Measurements from ENCODE around the gene INTS6.

INTS6 gene

DNA sequence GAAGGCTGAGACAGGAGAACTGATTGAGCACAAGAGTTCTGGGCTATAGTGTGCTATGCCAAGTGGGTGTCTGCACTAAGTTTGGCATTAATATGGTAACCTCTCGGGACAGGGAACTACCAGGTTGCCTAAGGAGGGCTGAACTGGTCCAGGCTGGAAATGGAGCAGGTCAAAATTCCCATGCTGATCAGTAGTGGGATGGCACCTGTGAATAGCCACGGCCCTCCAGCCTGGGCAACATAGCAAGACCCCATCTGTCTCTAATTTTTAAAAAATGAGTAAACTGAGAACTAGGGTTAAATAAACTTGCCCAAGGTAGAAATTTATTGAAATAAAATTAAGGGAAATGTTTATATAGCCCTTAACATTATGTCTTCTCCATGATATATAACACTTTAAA, 17.0 kb upstream of the INTS6 start:
- Histone ChIP-seq H3K27ac (ENCODE audit: low read depth, low read length) (no peak overlapping the region), H3F3A (ENCODE audit: control insufficient read depth, insufficient read depth) (no peaks in the 10 kb centered on the region), H3K27me3 (ENCODE audit: control insufficient read depth, low read length) (peaks cover 7% of the 10 kb centered on the region; the same call in 1 of the 2 replicates), H3K79me2 (ENCODE audit: control insufficient read depth, low read length) (no peaks in the 10 kb centered on the region), H3K4me1 (ENCODE audit: control insufficient read depth, low read length) (no peaks in the 10 kb centered on the region), H3K4me3 (ENCODE audit: low read length) (no peak overlapping the region), H3K9me3 (ENCODE audit: control insufficient read depth, insufficient read depth, low read length) (no peaks in the 10 kb centered on the region), H3K36me3 (ENCODE audit: control insufficient read depth, low read length) (no peaks in the 10 kb centered on the region), H4K20me1 (ENCODE audit: control insufficient read depth, insufficient read depth, low read depth, low read length) (no peaks in the 10 kb centered on the region), H3K4me2 (ENCODE audit: low read length) (no peak overlapping the region), H3K9me2 (replicated peaks; ENCODE audit: control insufficient read depth, low read length) (no peaks in the 10 kb centered on the region)
- TF ChIP-seq EZH2phosphoT487 (IDR thresholded peaks at IDR 0.05; ENCODE audit: borderline replicate concordance, low read length) (no peak), CTCF (IDR thresholded peaks at IDR 0.05; ENCODE audit: low read depth, low read length, poor library complexity, severe bottlenecking) (no peak)

DNA sequence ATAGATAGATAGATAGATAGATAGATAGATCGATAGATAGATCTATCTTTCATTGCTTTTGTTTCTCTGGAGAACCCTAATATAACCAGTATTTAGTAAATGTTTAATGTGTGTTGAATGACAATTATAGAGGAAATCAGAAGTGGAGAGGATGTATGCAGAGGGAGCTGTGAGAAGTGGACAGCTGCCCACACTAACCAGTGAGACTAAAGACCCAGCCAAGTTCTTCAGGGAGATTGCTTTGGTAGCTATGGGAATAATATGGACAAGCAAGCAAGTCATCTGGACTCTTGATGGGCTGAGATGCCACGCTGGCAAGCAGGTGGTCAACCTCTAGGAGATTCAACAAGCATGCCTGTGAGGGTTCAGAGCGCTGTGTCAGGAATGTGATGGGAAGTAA, 14.9 kb upstream of the INTS6 start:
- H3K4me3 ChIP-seq (ENCODE audit: low read length): no peak overlapping the region
- H3K4me2 ChIP-seq (ENCODE audit: low read length): no peak overlapping the region
- no peaks in the 10 kb centered on the region for H3K4me1 ChIP-seq (ENCODE audit: control insufficient read depth, low read length)
- no peak overlapping the region for H3K27ac ChIP-seq (ENCODE audit: low read depth, low read length)
- peaks cover 7% of the 10 kb centered on the region; the same call in 1 of the 2 replicates for H3K27me3 ChIP-seq (ENCODE audit: control insufficient read depth, low read length)
- no peaks in the 10 kb centered on the region for H3K79me2 ChIP-seq (ENCODE audit: control insufficient read depth, low read length)
- no peaks in the 10 kb centered on the region for H3K9me2 ChIP-seq (replicated peaks; ENCODE audit: control insufficient read depth, low read length)
- H3F3A ChIP-seq (ENCODE audit: control insufficient read depth, insufficient read depth): no peaks in the 10 kb centered on the region
- H3K36me3 ChIP-seq (ENCODE audit: control insufficient read depth, low read length): no peaks in the 10 kb centered on the region
- no peak for TF ChIP-seq CTCF (IDR thresholded peaks at IDR 0.05; ENCODE audit: low read depth, low read length, poor library complexity, severe bottlenecking)
- TF ChIP-seq EZH2phosphoT487 (IDR thresholded peaks at IDR 0.05; ENCODE audit: borderline replicate concordance, low read length): no peak
- H4K20me1 ChIP-seq (ENCODE audit: control insufficient read depth, insufficient read depth, low read depth, low read length): no peaks in the 10 kb centered on the region
- H3K9me3 ChIP-seq (ENCODE audit: control insufficient read depth, insufficient read depth, low read length): no peaks in the 10 kb centered on the region

DNA sequence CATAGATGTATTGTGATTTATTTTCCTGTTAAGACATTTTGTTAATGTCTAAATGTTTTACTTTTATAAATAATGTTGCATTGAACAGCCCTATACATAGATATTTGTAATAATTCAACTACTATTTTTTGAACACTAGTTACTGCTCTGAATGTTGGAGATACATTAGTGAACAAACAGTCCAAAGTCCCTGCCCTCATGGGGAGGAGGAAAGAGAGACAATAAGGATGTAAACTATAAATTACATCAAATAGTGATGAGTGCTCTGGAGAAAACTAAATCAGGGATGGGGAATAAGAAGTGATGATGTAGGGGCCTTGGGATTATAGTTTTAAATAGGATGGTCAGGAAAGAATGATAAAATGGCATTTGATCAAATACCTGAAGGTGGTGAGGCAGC, 12.3 kb upstream of the INTS6 start:
- Histone ChIP-seq H3K4me1 (ENCODE audit: control insufficient read depth, low read length) (no peaks in the 10 kb centered on the region), H3K27me3 (ENCODE audit: control insufficient read depth, low read length) (peaks cover 7% of the 10 kb centered on the region; the same call in 1 of the 2 replicates), H3K4me2 (ENCODE audit: low read length) (no peak overlapping the region), H3K36me3 (ENCODE audit: control insufficient read depth, low read length) (no peaks in the 10 kb centered on the region), H3K9me3 (ENCODE audit: control insufficient read depth, insufficient read depth, low read length) (no peaks in the 10 kb centered on the region), H3K4me3 (ENCODE audit: low read length) (no peak overlapping the region), H4K20me1 (ENCODE audit: control insufficient read depth, insufficient read depth, low read depth, low read length) (no peaks in the 10 kb centered on the region), H3K27ac (ENCODE audit: low read depth, low read length) (no peak overlapping the region), H3K79me2 (ENCODE audit: control insufficient read depth, low read length) (no peaks in the 10 kb centered on the region), H3F3A (ENCODE audit: control insufficient read depth, insufficient read depth) (no peaks in the 10 kb centered on the region), H3K9me2 (replicated peaks; ENCODE audit: control insufficient read depth, low read length) (no peaks in the 10 kb centered on the region)
- TF ChIP-seq EZH2phosphoT487 (IDR thresholded peaks at IDR 0.05; ENCODE audit: borderline replicate concordance, low read length): no peak
- TF ChIP-seq CTCF (IDR thresholded peaks at IDR 0.05; ENCODE audit: low read depth, low read length, poor library complexity, severe bottlenecking): no peak
